H9 (cell line): Measurements from ENCODE around the gene GPR108. TPM values are rescaled to one million over a fixed set of nuclear protein-coding genes. Genes with fewer than 3 reads are reported as not detected.

Source experiments
- DNase-seq: peaks from one replicate; pipeline ENCODE4 v3.0.0-alpha.2; 2017
- H2AFZ ChIP-seq: one replicate; pipeline ENCODE4 v1.6.1; 2013; ENCODE audit warnings: mild to moderate bottlenecking, low read length, control low read depth, moderate library complexity
- H2AK5ac ChIP-seq: 2 replicates; pipeline ENCODE4 v1.6.1; 2013; ENCODE audit warnings: low read length, control low read depth, mixed read lengths; ENCODE audit not compliant: insufficient read length
- H2BK120ac ChIP-seq: one replicate; pipeline ENCODE4 v1.6.1; 2013; ENCODE audit warnings: low read depth, mild to moderate bottlenecking, low read length, control low read depth, inconsistent platforms; ENCODE audit not compliant: poor library complexity, severe bottlenecking
- H2BK12ac ChIP-seq: 2 replicates; pipeline ENCODE4 v1.6.1; 2013; ENCODE audit warnings: low read length, control low read depth, mixed read lengths, low read depth; ENCODE audit not compliant: insufficient read length
- H2BK15ac ChIP-seq: 2 replicates; pipeline ENCODE4 v1.6.1; 2013; ENCODE audit warnings: low read depth, low read length, control low read depth
- H2BK20ac ChIP-seq: one replicate; pipeline ENCODE4 v1.6.1; 2013; ENCODE audit warnings: low read depth, mild to moderate bottlenecking, low read length, control low read depth, inconsistent platforms; ENCODE audit not compliant: poor library complexity, severe bottlenecking
- H2BK5ac ChIP-seq: 2 replicates; pipeline ENCODE4 v1.6.1; 2013; ENCODE audit warnings: low read length, control low read depth, mixed read lengths; ENCODE audit not compliant: insufficient read length
- H3K14ac ChIP-seq: 2 replicates; pipeline ENCODE4 v1.6.1; 2013; ENCODE audit warnings: low read length, control low read depth; ENCODE audit not compliant: insufficient read depth
- H3K18ac ChIP-seq: 2 replicates; pipeline ENCODE4 v1.6.1; 2013; ENCODE audit warnings: low read depth, mild to moderate bottlenecking, mixed read lengths, low read length, control low read depth; ENCODE audit not compliant: insufficient read length
- H3K23ac ChIP-seq: 2 replicates; pipeline ENCODE4 v1.6.1; 2013; ENCODE audit warnings: low read length, control low read depth, mixed read lengths, low read depth; ENCODE audit not compliant: insufficient read length
- H3K23me2 ChIP-seq: 2 replicates; pipeline ENCODE4 v1.6.1; 2013; ENCODE audit warnings: low read depth, mild to moderate bottlenecking, mixed read lengths, low read length, control low read depth; ENCODE audit not compliant: insufficient read length, poor library complexity, severe bottlenecking
- H3K27ac ChIP-seq: 2 replicates; pipeline ENCODE4 v1.5.1; 2013; ENCODE audit warnings: low read length, control low read depth, mixed read lengths, low read depth; ENCODE audit not compliant: insufficient read length
- H3K27me3 ChIP-seq: 2 replicates; pipeline ENCODE4 v1.6.1; 2013; ENCODE audit warnings: low read length, control low read depth, inconsistent platforms; ENCODE audit not compliant: insufficient read depth
- H3K4ac ChIP-seq: 2 replicates; pipeline ENCODE4 v1.6.1; 2013; ENCODE audit warnings: low read depth, mild to moderate bottlenecking, control low read depth, inconsistent platforms, low read length, moderate library complexity
- H3K4me1 ChIP-seq: 2 replicates; pipeline ENCODE4 v1.6.1; 2013; ENCODE audit warnings: low read length, control low read depth, inconsistent platforms; ENCODE audit not compliant: insufficient read depth
- H3K4me2 ChIP-seq: 2 replicates; pipeline ENCODE4 v1.6.1; 2013; ENCODE audit warnings: low read length, control low read depth, mixed read lengths; ENCODE audit not compliant: insufficient read length, insufficient read depth
- H3K56ac ChIP-seq: 2 replicates; pipeline ENCODE4 v1.6.1; 2013; ENCODE audit warnings: low read depth, mild to moderate bottlenecking, mixed read lengths, low read length, control low read depth; ENCODE audit not compliant: insufficient read length
- H3K79me1 ChIP-seq: 2 replicates; pipeline ENCODE4 v1.6.1; 2013; ENCODE audit warnings: low read depth, mild to moderate bottlenecking, moderate library complexity, low read length, control low read depth, inconsistent platforms; ENCODE audit not compliant: insufficient read depth, poor library complexity, severe bottlenecking
- H3K79me2 ChIP-seq: 2 replicates; pipeline ENCODE4 v1.6.1; 2013; ENCODE audit warnings: low read length, control low read depth, inconsistent platforms; ENCODE audit not compliant: insufficient read depth
- H3K9ac ChIP-seq: 2 replicates; pipeline ENCODE4 v1.6.1; 2013; ENCODE audit warnings: low read length, control low read depth, mixed read lengths; ENCODE audit not compliant: insufficient read length; ENCODE audit errors: extremely low read depth
- H3K9me3 ChIP-seq: one replicate; pipeline ENCODE4 v1.6.1; 2013; ENCODE audit warnings: low read depth, low read length, inconsistent platforms; ENCODE audit not compliant: control insufficient read depth
- H3T11ph ChIP-seq: one replicate; pipeline ENCODE4 v1.6.1; 2013; ENCODE audit warnings: mild to moderate bottlenecking, low read length, control low read depth, inconsistent platforms
- H4K20me1 ChIP-seq: one replicate; pipeline ENCODE4 v1.6.1; 2013; ENCODE audit not compliant: control insufficient read depth, insufficient read length, insufficient read depth
- H4K5ac ChIP-seq: 2 replicates; pipeline ENCODE4 v1.6.1; 2013; ENCODE audit warnings: low read depth, mild to moderate bottlenecking, mixed read lengths, low read length, control low read depth; ENCODE audit not compliant: insufficient read length
- H4K8ac ChIP-seq: replicated peaks from 2 replicates; pipeline ENCODE4 v1.6.1; 2013; ENCODE audit warnings: low read length, control low read depth, mixed read lengths, low read depth; ENCODE audit not compliant: insufficient read length
- H4K91ac ChIP-seq: 2 replicates; pipeline ENCODE4 v1.6.1; 2013; ENCODE audit warnings: low read depth, mild to moderate bottlenecking, moderate library complexity, mixed read lengths, low read length, control low read depth; ENCODE audit not compliant: insufficient read length
- H3K27ac Mint-ChIP-seq, 3 experiments: 2 replicates in 2 of 3; 3 replicates in 1 of 3; pipeline ENCODE4 v1.8.0; 2020 to 2021; ENCODE audit warnings: mixed read lengths in 3 of 3, mild to moderate bottlenecking in 1 of 3, moderate library complexity in 1 of 3
- H3K27me3 Mint-ChIP-seq: 2 replicates; pipeline ENCODE4 v1.8.0; 2021; ENCODE audit warnings: low read depth, mild to moderate bottlenecking, moderate library complexity, mixed read lengths
- H3K36me3 Mint-ChIP-seq, 3 experiments: 2 replicates in 2 of 3; 3 replicates in 1 of 3; pipeline ENCODE4 v1.8.0; 2020 to 2021; ENCODE audit warnings: low read depth in 3 of 3, mixed read lengths in 3 of 3; ENCODE audit not compliant: insufficient read depth in 1 of 3
- H3K4me1 Mint-ChIP-seq, 2 experiments: 2 replicates each; pipeline ENCODE4 v1.8.0; 2020; ENCODE audit warnings: mixed read lengths in 2 of 2
- H3K4me3 Mint-ChIP-seq, 2 experiments: 2 replicates in 1 of 2; 3 replicates in 1 of 2; pipeline ENCODE4 v1.8.0; 2020 to 2021; ENCODE audit warnings: mild to moderate bottlenecking in 2 of 2, mixed read lengths in 2 of 2, moderate library complexity in 1 of 2
- H3K9me3 Mint-ChIP-seq, 2 experiments: 2 replicates in 1 of 2; 3 replicates in 1 of 2; pipeline ENCODE4 v1.8.0; 2020; ENCODE audit warnings: mild to moderate bottlenecking in 2 of 2, mixed read lengths in 2 of 2, moderate library complexity in 1 of 2
- CTCF ChIP-seq: fragments of 200-600 bp; sonication (generic); conservative IDR thresholded peaks from 3 replicates; pipeline ENCODE4 v1.8.0; 2021; ENCODE audit warnings: antibody characterized with exemption, mild to moderate bottlenecking
- WGBS: extraction: QIAGEN DNeasy Blood & Tissue Kit; methylation state at CpG from one replicate; pipeline ENCODE4 v1.1.7; 2013; ENCODE audit warnings: missing lambda C conversion rate, low lambda C conversion rate, mixed read lengths; ENCODE audit not compliant: insufficient read length; ENCODE audit errors: extremely low coverage; 5-methylcytosine and 5-hydroxymethylcytosine counted together
- total RNA-seq: library from RNA; stranded (reverse); gene quantifications from 2 replicates; pipeline ENCODE4 v1.2.1, GENCODE V29; 2021

The GPR108 gene
- total RNA-seq, 1 experiment from 2014 or later: 38.2 TPM

GRCh38 chr19:6719540-6719861, 17.9 kb downstream of the GPR108 start:
- no peak overlapping the region for H3K14ac ChIP-seq
- H3K27me3 Mint-ChIP-seq: peaks cover 6% of the 10 kb centered on the region
- no peaks in the 10 kb centered on the region for H3K27me3 ChIP-seq
- H3K9me3 Mint-ChIP-seq: peaks cover 4 to 6% of the 10 kb centered on the region in 2 experiments; a peak in 4 of 5 replicates
- no peak overlapping the region; a peak in 1 of 5 replicates for H3K4me3 Mint-ChIP-seq
- no peak for TF ChIP-seq CTCF
- no peak overlapping the region for H2BK120ac ChIP-seq
- H4K5ac ChIP-seq: no peak overlapping the region
- 100% methylated on average over 2 of the region's 6 CpGs for WGBS
- no peak overlapping the region for H2BK20ac ChIP-seq
- H3K4me2 ChIP-seq: no peak overlapping the region
- no peak overlapping the region for H2BK5ac ChIP-seq
- no peak overlapping the region for H4K91ac ChIP-seq
- peaks cover 6 to 35% of the 10 kb centered on the region in 2 experiments for H3K4me1 Mint-ChIP-seq
- no peak overlapping the region for H3K9ac ChIP-seq
- H3K79me1 ChIP-seq: no peaks in the 10 kb centered on the region
- no peaks in the 10 kb centered on the region for H3K79me2 ChIP-seq
- no peak overlapping the region; a peak in 1 of 7 replicates for H3K27ac Mint-ChIP-seq
- no peak overlapping the region for H3K27ac ChIP-seq
- no peak overlapping the region for H3K18ac ChIP-seq
- H3K9me3 ChIP-seq: no peaks in the 10 kb centered on the region
- no peaks in the 10 kb centered on the region for H4K20me1 ChIP-seq
- H3K23me2 ChIP-seq: no peaks in the 10 kb centered on the region
- H2BK15ac ChIP-seq: no peak overlapping the region
- no peak overlapping the region for H2AFZ ChIP-seq
- H2AK5ac ChIP-seq: no peak overlapping the region
- H3K36me3 Mint-ChIP-seq: peaks cover 0 to 4% (median 3%) of the 10 kb centered on the region in 3 experiments; a peak in 2 of 7 replicates
- no peak overlapping the region for H3T11ph ChIP-seq
- H2BK12ac ChIP-seq: no peak overlapping the region
- no peak overlapping the region for H3K23ac ChIP-seq
- DNase-seq: no peak
- H4K8ac ChIP-seq: no peak overlapping the region
- no peak overlapping the region for H3K4ac ChIP-seq
- no peaks in the 10 kb centered on the region; the same call in 1 of the 2 replicates for H3K4me1 ChIP-seq
- H3K56ac ChIP-seq: no peak overlapping the region
